ENCODE measurements around the gene OPCML. TPM values are rescaled to one million over a fixed set of nuclear protein-coding genes. Genes with fewer than 3 reads are reported as not detected.

OPCML gene
- total RNA-seq, 1 donor from 2014 or later = not detected

DNA sequence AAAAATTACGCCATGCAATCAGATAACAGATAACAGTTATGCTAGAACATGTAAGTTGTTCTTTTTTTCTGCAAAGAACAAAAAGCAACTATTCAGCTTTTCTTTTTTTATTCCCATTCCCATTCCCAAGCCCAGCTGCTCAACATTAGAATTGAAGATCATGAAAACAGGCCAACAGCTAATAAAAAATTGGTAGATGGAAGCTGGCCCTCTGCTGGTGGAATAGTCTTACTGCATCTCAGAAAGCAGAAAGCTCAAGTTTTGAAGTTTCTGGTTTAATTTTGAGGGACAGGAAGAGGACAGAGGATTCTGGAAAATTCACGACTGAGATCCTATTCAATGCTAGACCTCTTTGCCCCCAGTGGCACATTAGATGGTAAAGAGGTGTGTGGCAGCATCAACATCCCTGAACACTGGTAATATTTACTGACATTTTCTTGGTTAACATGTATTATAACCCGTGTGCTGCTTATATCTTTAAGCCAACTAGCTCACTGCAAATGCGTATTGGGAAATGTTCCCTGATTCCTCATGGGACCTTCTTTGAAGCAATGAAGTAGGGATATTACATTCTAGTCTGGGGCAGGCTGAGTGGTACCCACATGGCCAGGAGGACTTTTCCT lies 591.2 kb downstream of the OPCML start:
- DNase-seq (ENCODE audit: extremely low spot score in 2 of 2) = no peak
- TF ChIP-seq POLR2AphosphoS5 (IDR thresholded peaks at IDR 0.05; ENCODE audit: insufficient read depth in 1 of 2, low read depth in 1 of 2) = no peak
- TF ChIP-seq, protein P1, sequence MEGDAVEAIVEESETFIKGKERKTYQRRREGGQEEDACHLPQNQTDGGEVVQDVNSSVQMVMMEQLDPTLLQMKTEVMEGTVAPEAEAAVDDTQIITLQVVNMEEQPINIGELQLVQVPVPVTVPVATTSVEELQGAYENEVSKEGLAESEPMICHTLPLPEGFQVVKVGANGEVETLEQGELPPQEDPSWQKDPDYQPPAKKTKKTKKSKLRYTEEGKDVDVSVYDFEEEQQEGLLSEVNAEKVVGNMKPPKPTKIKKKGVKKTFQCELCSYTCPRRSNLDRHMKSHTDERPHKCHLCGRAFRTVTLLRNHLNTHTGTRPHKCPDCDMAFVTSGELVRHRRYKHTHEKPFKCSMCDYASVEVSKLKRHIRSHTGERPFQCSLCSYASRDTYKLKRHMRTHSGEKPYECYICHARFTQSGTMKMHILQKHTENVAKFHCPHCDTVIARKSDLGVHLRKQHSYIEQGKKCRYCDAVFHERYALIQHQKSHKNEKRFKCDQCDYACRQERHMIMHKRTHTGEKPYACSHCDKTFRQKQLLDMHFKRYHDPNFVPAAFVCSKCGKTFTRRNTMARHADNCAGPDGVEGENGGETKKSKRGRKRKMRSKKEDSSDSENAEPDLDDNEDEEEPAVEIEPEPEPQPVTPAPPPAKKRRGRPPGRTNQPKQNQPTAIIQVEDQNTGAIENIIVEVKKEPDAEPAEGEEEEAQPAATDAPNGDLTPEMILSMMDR (IDR thresholded peaks at IDR 0.05) = peak in 2 of 3 experiments; percentile 36 to 57

DNA sequence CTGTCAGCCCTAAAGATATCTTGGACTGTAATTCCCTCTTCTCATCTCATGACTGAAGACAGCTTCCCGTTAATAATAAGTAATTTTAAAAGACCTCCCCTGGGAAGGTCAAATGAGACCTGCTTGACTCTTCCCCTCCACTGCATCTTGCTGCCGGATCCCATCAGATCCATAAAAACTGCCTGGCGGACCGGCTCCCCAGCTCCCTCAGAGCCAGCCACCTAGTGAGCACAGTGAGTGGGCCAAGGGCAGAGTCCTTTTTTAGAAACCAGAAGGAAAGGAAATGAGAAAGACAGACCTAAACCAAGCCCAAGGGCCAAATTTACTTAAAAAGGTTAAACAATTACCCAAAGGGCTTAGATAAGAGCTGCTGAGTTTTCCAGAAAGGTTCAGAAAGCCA lies 595.3 kb downstream of the OPCML start:
- TF ChIP-seq POLR2A (IDR thresholded peaks at IDR 0.05) = no peak
- TF ChIP-seq, protein P1 (IDR thresholded peaks at IDR 0.05) = no peak
- TF ChIP-seq POLR2AphosphoS5 (IDR thresholded peaks at IDR 0.05; ENCODE audit: insufficient read depth in 1 of 2, low read depth in 1 of 2) = no peak
- no peaks in the 10 kb centered on the region for H3K36me3 ChIP-seq
- H3K4me3 ChIP-seq = no peak overlapping the region
- no peak for DNase-seq (ENCODE audit: extremely low spot score in 2 of 2)
- H3K27me3 ChIP-seq = no peaks in the 10 kb centered on the region
- H3K4me1 ChIP-seq = no peaks in the 10 kb centered on the region
- no peaks in the 10 kb centered on the region for H3K9me3 ChIP-seq
- intact Hi-C loops (cut with DNase I) = no loop called here
- no peak overlapping the region for H3K27ac ChIP-seq

More for the DNA sequence above, 591.2 kb downstream of the OPCML start:
- Histone ChIP-seq H3K4me1 (peaks cover 6% of the 10 kb centered on the region), H3K4me3 (no peak overlapping the region), H3K9me3 (no peaks in the 10 kb centered on the region), H3K27me3 (peaks cover 3% of the 10 kb centered on the region), H3K36me3 (no peaks in the 10 kb centered on the region), H3K27ac (no peak overlapping the region)
- intact Hi-C loops (cut with DNase I) = no loop called here

DNA sequence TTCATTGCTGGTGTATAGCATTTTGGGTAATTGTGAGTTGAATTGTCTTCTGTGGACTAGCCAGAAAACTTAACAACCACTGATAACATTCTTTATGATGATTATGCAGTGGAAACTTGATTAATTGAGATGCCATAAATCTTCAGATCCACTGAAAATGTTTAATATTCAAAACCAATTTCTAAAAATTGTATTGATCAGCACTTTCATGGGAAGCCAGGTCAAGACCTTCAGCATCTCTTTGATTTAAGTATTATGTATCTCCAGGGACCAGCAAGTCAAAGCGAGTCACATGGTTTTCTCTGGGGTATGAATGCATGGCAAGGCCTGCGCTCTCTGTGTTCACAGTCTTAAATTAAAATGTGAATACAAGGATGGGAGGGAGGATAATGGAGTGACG lies 596.9 kb downstream of the OPCML start:
- Histone ChIP-seq H3K4me3 (no peak overlapping the region), H3K27me3 (no peaks in the 10 kb centered on the region), H3K4me1 (no peaks in the 10 kb centered on the region), H3K36me3 (no peaks in the 10 kb centered on the region), H3K27ac (no peak overlapping the region), H3K9me3 (no peaks in the 10 kb centered on the region)
- TF ChIP-seq, protein P1 (IDR thresholded peaks at IDR 0.05) = no peak
- TF ChIP-seq POLR2A (IDR thresholded peaks at IDR 0.05) = no peak
- TF ChIP-seq POLR2AphosphoS5 (IDR thresholded peaks at IDR 0.05; ENCODE audit: insufficient read depth in 1 of 2, low read depth in 1 of 2) = no peak
- no peak for DNase-seq (ENCODE audit: extremely low spot score in 2 of 2)
- intact Hi-C loops (cut with DNase I) = no loop called here

DNA sequence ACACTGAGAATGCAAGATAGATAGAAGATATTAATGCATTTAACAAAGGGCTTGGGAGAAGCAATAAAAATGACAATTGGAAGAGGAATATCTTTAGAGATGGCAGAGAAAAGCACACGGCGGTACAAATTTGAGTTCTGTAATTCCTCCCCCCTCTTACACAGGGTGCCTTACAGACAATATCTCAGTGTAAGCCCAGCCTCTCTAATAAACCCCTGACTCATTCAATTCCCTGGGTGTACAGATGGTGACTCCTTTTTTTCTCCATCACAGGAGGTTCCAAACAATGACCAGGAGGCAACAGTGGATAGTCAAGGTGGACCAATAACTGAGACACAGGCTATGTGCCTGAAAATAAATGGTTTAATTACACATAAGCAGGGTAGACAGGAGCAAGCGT lies 598.6 kb downstream of the OPCML start:
- no peak overlapping the region for H3K4me3 ChIP-seq
- no peaks in the 10 kb centered on the region for H3K27me3 ChIP-seq
- H3K36me3 ChIP-seq = no peaks in the 10 kb centered on the region
- H3K4me1 ChIP-seq = no peaks in the 10 kb centered on the region
- no peaks in the 10 kb centered on the region for H3K9me3 ChIP-seq
- no peak for DNase-seq (ENCODE audit: extremely low spot score in 2 of 2)
- TF ChIP-seq, protein P1 (IDR thresholded peaks at IDR 0.05) = no peak
- TF ChIP-seq POLR2A (IDR thresholded peaks at IDR 0.05) (no peak), POLR2AphosphoS5 (IDR thresholded peaks at IDR 0.05; ENCODE audit: insufficient read depth in 1 of 2, low read depth in 1 of 2) (no peak)
- intact Hi-C loops (cut with DNase I) = no loop called here
- no peak overlapping the region for H3K27ac ChIP-seq

DNA sequence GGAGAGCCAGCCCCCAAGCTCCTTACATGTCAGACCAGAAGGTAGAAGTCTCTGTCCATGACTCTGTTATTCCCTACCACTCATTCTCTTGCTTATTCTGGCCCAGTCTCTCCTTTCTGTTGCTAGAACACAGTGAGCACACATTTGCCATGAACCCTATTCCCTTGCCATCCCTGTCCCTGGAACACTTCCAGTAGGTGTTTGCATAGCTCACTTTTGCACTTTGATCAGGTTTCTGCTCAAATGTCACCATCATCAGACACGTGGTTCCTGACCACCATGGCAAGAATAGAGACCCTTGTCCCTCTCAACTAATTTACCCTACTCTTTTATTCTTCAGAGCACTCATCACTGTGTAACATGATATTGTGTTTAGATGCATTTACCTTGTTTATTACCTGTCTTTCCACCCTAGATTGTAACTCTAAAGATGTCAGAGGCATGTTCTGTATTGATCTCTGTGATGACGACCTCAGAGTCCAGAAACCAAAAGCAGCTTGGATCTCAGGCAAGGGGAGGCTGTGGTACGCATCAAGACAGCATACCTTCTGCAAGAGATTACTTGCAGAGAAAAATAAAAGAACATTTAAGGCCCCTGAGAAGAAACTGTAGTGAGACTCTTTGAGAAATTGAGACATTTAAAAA lies 606.4 kb downstream of the OPCML start:
- intact Hi-C loops (cut with DNase I) = no loop called here
- TF ChIP-seq POLR2A (IDR thresholded peaks at IDR 0.05) = no peak
- no peak for TF ChIP-seq POLR2AphosphoS5 (IDR thresholded peaks at IDR 0.05; ENCODE audit: insufficient read depth in 1 of 2, low read depth in 1 of 2)
- TF ChIP-seq, protein P1 (IDR thresholded peaks at IDR 0.05) = no peak
- DNase-seq (ENCODE audit: extremely low spot score in 2 of 2) = no peak
- Histone ChIP-seq H3K4me1 (no peaks in the 10 kb centered on the region), H3K27me3 (no peaks in the 10 kb centered on the region), H3K4me3 (no peak overlapping the region), H3K36me3 (no peaks in the 10 kb centered on the region), H3K9me3 (no peaks in the 10 kb centered on the region), H3K27ac (no peak overlapping the region)

Measured in vagina (tissue), 2 donors.